Suprapubic skin (tissue), 4 donors: Measurements from ENCODE around the gene HPS6.

Source experiments
- CTCF ChIP-seq, 2 donors: fragments of 200-600 bp in 1 of 2; fragments of 450-650 bp in 1 of 2; sonication (generic) in 1 of 2; IDR thresholded peaks; one replicate each; pipeline ENCODE4 v1.5.1; 2016 to 2019; ENCODE audit warnings: antibody characterized with exemption in 2 of 2, mild to moderate bottlenecking in 1 of 2, moderate library complexity in 1 of 2
- EP300 ChIP-seq: sonication (generic); formaldehyde crosslinking; IDR thresholded peaks from one replicate; pipeline ENCODE4 v1.6.1; 2017; ENCODE audit warnings: antibody characterized with exemption
- POLR2A ChIP-seq, 2 donors: fragments of 450-650 bp; IDR thresholded peaks; one replicate each; pipeline ENCODE4 v1.6.1; 2017; ENCODE audit warnings: antibody characterized with exemption in 2 of 2, mild to moderate bottlenecking in 2 of 2, moderate library complexity in 2 of 2
- POLR2AphosphoS5 ChIP-seq, 3 donors: sonication (generic); formaldehyde crosslinking; IDR thresholded peaks; one replicate each; pipeline ENCODE4 v1.6.1; 2017; ENCODE audit warnings: antibody characterized with exemption in 3 of 3

- TF ChIP-seq CTCF (IDR thresholded peaks at IDR 0.05): no peak
- no peak for TF ChIP-seq POLR2AphosphoS5 (IDR thresholded peaks at IDR 0.05)
- TF ChIP-seq POLR2A (IDR thresholded peaks at IDR 0.05): no peak
- TF ChIP-seq EP300: no peak
Measured at GRCh38 chr10:102116656-102117055, 51.5 kb downstream of the HPS6 start.
